HK-2 (cell line): Measurements from ENCODE around the gene LAIR2.
A peak's percentile ranks its signal among the peaks of the same experiment; 100 is the strongest.
"Not testable (repeated sequence)": the region's sequence is repeated elsewhere in the genome, so short reads cannot be mapped to it uniquely, and the experiment has no call there.

ENCODE experiments used
- DNase-seq: peaks from one replicate; pipeline ENCODE4 v3.0.0-alpha.2; 2018; ENCODE audit not compliant: unreplicated experiment

Gene LAIR2

DNA sequence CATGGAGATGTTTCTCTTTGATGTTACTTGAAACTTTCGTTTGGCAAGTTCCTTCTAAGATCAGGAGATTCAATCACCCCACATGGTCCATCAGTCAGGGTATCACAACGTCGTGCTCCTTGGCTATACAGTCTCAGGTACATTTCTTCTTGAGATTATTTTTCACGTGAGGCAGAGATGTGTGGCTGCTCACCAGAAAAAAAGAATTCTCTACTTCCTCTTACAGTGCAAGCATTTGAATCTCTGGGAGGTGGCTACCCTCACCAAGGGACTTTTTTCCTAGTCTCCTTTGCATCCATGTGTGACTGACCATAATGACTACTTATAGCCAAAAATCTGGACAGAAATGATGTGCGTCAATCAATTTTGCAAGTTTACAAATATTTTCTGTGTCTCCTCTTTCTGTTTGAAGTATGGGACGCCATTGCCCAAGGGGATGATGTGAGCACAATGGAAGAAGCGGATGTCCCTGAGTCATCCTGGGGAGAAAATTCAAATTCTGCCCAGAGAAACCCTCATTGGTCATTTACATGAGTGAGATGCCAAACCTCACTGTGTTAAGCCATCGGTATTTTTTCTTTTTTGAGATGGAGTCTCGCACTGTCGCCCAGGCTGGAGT lies 8.6 kb upstream of the LAIR2 start:
- no peak for DNase-seq

DNA sequence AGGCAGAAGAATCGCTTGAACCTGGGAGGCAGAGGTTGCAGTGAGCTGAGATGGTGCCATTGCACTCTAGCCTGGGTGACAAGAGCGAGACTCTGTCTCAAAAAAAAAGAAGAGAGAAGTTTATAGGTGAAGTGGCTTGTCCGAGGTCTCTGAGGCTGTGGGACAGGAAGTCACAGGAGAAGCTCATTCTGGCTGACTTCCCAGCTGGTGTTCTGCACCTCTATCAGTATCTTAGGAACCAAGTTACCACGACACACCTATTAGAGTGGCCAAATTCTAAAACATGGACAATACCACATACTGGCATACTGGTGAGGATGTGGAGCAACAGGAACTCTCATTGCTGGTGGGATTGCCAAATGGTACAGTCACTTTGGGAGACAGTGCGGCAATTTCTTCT lies 7.3 kb upstream of the LAIR2 start:
- not testable (repeated sequence) for DNase-seq

DNA sequence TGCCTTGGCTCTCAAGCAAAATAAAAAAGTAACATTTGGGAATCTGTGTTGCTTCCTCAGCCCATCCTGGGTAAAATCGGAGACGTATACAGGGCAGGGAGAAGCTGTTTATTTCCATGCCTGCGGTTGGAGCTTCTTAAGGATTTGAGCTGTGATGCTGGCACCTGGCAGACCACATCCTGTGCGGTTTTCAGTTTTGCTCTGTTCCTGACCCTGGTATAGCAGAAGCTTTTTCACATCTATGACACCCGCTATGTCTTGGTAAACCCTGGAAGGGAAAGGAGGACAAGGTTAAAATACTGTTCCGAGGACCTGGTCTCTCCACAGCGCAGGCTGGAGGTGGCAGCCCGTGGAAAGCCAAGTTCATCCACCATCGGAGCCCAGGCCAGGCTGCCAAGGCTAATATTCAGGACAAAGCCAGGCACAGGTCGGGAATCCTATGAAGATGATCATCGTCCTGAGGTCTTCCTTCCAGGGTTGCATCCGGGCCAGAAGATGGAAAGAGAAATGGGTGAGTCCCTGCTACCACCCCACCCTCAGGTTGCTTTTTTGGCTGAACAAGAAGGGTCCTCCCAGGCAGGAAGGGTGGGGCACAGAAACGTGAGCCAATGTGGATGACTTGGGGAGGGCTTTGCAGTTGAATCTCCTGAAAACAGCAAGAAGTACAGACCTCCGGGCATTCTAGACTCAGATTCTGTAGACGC lies 4.7 kb upstream of the LAIR2 start:
- DNase-seq = not testable (repeated sequence)

DNA sequence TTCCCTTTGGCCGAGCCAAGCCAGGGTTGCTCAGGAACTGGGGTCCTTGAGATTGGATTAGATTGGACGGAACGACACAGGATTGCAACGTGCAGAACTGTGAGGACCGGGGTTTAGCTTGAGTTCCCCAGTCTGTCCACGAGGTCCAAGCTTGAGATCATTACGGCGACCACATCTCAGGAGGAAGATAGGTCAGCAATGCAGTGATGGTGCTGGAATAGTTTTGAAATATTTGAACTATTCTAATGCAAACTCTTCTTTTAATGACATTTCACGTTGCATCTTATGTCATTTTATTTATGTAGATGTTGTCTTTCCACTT lies 4.2 kb upstream of the LAIR2 start:
- not testable (repeated sequence) for DNase-seq

- DNase-seq = not testable (repeated sequence)
These were observed 2.9 kb downstream of the LAIR2 start for GRCh38 chr19:54505542-54505941.

- DNase-seq = no peak
These were observed 3.4 kb downstream of the LAIR2 start for GRCh38 chr19:54506079-54506478.

- DNase-seq = not testable (repeated sequence)
These were observed 4.5 kb downstream of the LAIR2 start for GRCh38 chr19:54507038-54507717.

- DNase-seq = no peak
These were observed 5.2 kb downstream of the LAIR2 start for GRCh38 chr19:54507824-54508223.

DNA sequence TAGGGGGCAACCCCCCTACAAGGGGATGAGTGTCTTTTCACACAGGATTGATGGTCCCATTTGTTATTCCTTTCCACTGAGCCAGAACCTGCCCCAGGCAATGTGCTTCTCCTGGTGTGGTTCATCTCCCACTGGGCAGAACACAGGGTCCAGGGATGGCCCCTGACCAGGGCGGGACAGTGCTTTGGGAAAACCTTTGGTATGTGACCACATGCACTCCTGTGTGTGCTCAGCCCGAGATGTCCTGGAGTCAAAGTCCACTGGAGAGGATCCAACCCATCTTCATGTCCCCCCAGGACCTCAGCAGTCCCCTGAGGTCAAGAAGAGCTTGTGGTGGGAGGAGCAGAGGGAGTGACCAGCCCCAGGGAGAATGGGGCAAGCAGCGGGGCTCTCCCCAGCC lies 5.9 kb downstream of the LAIR2 start:
- DNase-seq = not testable (repeated sequence)

GRCh38 chr19:54509200-54509940 lies 6.7 kb downstream of the LAIR2 start:
- DNase-seq = not testable (repeated sequence)

DNA sequence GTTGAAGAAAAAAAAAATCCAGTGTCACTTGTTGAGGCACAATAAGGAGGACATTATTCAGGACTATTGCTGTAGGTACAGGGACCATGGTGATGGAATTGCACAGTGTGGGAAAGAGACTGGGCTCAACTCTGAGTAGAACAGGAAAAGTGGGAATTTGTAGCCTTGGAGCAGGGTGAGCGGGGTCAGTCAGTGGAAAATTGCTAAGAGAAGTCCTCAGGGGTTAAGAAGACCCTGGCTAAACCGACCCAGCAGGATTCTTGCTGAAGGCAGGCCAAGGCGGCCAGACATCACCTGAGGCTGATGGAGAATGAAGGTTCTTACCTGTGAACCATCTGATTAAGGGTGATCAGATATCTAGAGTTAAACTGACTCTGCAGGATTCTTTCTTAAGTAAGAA lies 12.5 kb downstream of the LAIR2 start:
- DNase-seq = no peak

GRCh38 chr19:54517483-54517882 lies 14.9 kb downstream of the LAIR2 start:
- peak; percentile 79 for DNase-seq

DNA sequence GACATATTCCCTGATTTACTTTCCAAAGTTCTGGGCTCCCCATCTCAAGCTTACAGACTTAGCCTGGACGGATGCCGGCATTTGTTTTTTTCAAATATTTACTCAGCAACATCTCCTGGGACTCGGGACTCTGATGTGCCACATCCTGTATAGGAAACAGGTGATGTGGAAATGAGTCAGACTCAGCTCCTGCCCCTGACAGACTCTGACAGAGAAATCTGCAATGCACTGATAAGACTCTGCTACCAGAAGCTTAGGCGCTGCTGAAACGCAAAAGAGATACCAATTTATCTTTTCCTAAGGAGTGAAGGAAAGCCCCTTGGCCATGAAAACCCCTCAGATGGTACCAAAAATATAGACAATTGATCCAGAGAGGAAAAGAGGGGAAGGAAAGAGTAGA lies 16.2 kb downstream of the LAIR2 start:
- DNase-seq = no peak

DNA sequence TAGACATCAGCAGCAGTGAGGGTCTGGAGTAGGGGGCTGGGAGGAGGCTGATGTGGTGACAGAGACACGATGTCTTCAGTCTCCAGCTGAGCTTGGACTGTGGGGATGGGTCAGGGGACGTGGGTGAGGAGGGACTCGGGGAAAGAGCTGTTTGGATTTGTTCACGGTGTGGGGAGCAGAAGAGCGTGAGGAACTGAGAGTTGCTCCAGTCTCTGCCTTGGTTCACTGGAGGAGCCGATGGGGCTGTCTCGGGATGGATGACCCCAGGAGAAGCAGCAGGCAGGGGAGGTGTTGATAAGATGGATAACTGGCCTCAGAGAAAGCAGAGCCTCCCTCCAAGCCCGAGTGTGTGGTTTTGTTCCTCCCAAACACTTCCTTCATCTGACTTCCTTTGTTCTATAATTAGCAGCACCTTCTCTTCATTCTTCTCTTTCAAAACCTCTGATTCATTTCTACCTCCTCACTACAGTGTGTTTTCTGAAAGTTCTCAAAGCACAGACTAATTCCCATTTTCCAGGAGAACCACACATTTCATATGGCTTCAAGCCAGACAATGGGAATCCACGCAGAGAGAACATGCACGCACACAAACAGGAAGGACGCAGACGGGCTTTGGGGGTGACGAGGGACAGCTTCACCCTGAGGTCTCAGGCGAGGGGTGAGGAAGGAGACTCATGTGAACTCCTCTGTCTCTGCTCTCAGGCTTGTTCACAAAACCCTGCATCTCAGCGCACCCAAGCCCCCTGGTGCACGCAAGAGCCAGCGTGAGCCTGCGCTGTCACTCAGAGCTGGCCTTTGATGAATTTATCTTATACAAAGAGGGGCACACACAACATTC lies 18.6 kb downstream of the LAIR2 start:
- no peak for DNase-seq

GRCh38 chr19:54521860-54522513 lies 19.4 kb downstream of the LAIR2 start:
- DNase-seq = no peak

GRCh38 chr19:54523403-54523802 lies 20.8 kb downstream of the LAIR2 start:
- peak; percentile 58 for DNase-seq

DNA sequence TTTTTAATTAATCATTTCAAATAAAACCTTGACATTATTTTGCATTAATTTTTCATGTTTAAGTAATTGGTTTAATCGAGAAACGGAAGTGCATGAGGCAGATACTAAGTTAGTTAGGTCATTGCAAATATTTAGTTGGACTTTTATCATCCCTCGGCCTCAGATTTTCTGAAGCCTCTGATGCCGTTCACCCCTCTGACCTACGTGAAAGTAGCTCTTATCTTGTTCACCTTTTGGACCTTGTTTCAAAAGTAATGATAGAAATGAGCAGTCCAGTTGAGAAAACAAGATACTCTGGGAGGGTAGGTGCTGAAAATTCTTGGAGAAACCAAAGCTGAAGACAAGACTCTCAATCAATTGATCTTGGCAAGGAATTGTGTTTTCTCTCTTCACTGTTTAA lies 23.0 kb downstream of the LAIR2 start:
- DNase-seq = no peak

GRCh38 chr19:54526972-54527371 lies 24.3 kb downstream of the LAIR2 start:
- no peak for DNase-seq

DNA sequence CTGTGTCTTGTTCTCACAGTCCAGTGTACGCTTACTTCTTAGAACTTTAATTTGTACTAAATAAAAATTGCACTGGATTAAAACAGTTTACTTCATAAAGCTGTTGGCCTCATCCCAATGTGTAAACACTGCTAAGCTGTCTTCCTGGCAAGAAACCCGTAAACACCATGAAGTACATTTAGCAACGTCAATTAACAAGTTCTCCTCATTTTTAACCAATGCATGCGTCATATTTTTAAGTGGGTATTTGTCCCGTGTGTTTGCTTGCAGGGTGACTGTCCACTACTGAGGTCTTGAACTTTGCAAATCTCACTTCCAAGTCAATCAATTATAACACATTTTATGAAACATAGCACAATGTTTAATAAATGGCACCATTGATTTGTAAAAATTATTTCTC lies 28.2 kb downstream of the LAIR2 start:
- no peak for DNase-seq

DNA sequence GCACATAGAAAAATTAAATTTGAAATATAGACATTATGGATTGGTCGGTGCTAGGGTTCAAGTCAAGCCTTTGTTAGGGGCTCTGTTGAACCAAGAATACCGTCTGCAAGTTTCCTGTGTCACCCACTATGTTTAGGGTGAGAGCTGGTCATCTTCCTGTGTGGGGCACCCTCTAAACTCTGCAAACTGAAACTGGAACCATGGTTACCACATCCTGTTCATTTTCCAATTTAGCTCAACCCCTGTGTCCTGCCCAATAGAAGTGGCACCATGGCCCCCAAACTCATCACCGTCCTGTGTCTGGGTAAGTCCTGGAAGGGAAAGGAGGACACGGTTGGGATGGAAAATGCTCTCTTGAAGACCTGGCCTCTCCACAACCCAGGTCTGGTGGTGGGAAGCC lies 29.9 kb downstream of the LAIR2 start:
- DNase-seq = no peak

DNA sequence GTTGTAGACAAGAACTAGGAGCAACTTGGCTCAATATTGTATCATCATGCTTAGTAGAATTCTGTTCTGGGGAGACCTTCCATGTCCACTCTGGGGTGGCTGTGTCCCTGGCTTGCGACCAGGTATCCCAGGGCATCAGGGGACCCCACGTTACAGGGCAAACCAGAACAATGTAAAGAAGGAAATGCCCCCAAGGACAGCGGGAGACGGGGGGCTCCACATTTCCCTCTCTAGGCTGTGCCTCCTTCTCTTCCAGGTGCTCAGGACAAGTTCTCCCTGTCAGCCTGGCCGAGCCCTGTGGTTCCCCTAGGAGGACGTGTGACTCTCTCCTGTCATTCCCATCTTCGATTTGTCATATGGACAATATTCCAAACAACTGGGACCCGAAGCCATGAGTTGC lies 30.8 kb downstream of the LAIR2 start:
- DNase-seq = no peak
